A673 (cell line): ENCODE results near the gene CDC42BPB.

Experiments
- EZH2 ChIP-seq: fragments of 200-600 bp; sonication (generic); IDR thresholded peaks from 2 replicates; pipeline ENCODE4 v1.6.1; 2017; ENCODE audit warnings: borderline replicate concordance, low read depth, mild to moderate bottlenecking, mixed read lengths, antibody characterized with exemption, low read length; ENCODE audit not compliant: poor library complexity, severe bottlenecking
- TF ChIP-seq, protein P1 (sequence below): fragments of 300-800, 200-600 bp; sonication (generic); conservative IDR thresholded peaks from 2 replicates; pipeline ENCODE4 v1.5.1; 2017; ENCODE audit warnings: low read depth, mild to moderate bottlenecking, antibody characterized with exemption, low read length, moderate library complexity, mixed read lengths

- TF ChIP-seq, protein P1, sequence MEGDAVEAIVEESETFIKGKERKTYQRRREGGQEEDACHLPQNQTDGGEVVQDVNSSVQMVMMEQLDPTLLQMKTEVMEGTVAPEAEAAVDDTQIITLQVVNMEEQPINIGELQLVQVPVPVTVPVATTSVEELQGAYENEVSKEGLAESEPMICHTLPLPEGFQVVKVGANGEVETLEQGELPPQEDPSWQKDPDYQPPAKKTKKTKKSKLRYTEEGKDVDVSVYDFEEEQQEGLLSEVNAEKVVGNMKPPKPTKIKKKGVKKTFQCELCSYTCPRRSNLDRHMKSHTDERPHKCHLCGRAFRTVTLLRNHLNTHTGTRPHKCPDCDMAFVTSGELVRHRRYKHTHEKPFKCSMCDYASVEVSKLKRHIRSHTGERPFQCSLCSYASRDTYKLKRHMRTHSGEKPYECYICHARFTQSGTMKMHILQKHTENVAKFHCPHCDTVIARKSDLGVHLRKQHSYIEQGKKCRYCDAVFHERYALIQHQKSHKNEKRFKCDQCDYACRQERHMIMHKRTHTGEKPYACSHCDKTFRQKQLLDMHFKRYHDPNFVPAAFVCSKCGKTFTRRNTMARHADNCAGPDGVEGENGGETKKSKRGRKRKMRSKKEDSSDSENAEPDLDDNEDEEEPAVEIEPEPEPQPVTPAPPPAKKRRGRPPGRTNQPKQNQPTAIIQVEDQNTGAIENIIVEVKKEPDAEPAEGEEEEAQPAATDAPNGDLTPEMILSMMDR: no peak
- TF ChIP-seq EZH2: no peak
Observed at GRCh38 chr14:102925646-102926045, 131.7 kb downstream of the CDC42BPB start.
